Pancreas (tissue), 10 donors: ENCODE results near the gene MACROD2. TPM values are rescaled to one million over a fixed set of nuclear protein-coding genes. Genes with fewer than 3 reads are reported as not detected.

Source experiments
- ATAC-seq, 4 donors: fragments of 200-7000 bp; cut with Tn5 transposase; one replicate each; pipeline versions ENCODE4 v1.8.0 to v1.9.1; 2020; ENCODE audit warnings: mild to moderate bottlenecking in 4 of 4, moderate library complexity in 4 of 4
- DNase-seq, 6 donors: peaks; one replicate each; pipeline ENCODE4 v3.0.0-alpha.2; 2020
- FAIRE-seq: peaks from 2 replicates; lab custom pipeline; 2012; peaks lifted over from hg19 to GRCh38; lab: Jason Lieb, UNC
- H3K27ac ChIP-seq, 4 donors: fragments of 200-600 bp; sonication (generic); 1 replicate in 3 of 4; 2 replicates in 1 of 4; pipeline versions ENCODE4 v1.5.0 to v1.8.0; 2020
- H3K27me3 ChIP-seq, 4 donors: fragments of 200-600 bp; one replicate each; pipeline ENCODE4 v1.8.0; 2021
- H3K36me3 ChIP-seq, 3 donors: fragments of 200-600 bp; sonication (generic) in 1 of 3; one replicate each; pipeline versions ENCODE4 v1.5.0 to v1.8.0; 2020 to 2021
- H3K4me1 ChIP-seq, 3 donors: fragments of 200-600 bp; one replicate each; pipeline ENCODE4 v1.8.0; 2021
- H3K4me3 ChIP-seq, 4 donors: fragments of 200-600 bp; sonication (generic) in 2 of 4; one replicate each; pipeline versions ENCODE4 v1.5.0 to v1.8.0; 2020 to 2021
- H3K9me3 ChIP-seq, 4 donors: fragments of 200-600 bp; one replicate each; pipeline ENCODE4 v1.8.0; 2021
- WGBS, 2 donors: extraction: QIAGEN DNeasy Blood & Tissue Kit; methylation state at CpG; one replicate each; pipeline ENCODE4 v1.1.7; 2013; 5-methylcytosine and 5-hydroxymethylcytosine counted together
- intact Hi-C, 3 donors: fragments of 100-400 bp; cut with DNase I; formaldehyde crosslinking; loops; one replicate each; pipeline versions ENCODE4 v1.11.1 to v1.14.2; 2022
- polyA plus RNA-seq, 2 donors: library from polyadenylated mRNA; stranded (reverse); fragments of 200-250 nt; gene quantifications; one replicate each; pipeline ENCODE4 v1.2.3, GENCODE V29; 2013
- total RNA-seq, 6 donors: library from RNA; stranded (reverse); fragmentation: NEBNext Ultra II Directional in 4 of 6; extraction: Animal tissue kit (Norgen Biotek cat#: 25700) in 4 of 6; gene quantifications; one replicate each; pipeline versions ENCODE4 v1.2.1 to v1.2.4, GENCODE V29; 2021 to 2023
- TF ChIP-seq, protein P1 (sequence below), 4 donors: fragments of 200-600 bp; sonication (generic) in 3 of 4; IDR thresholded peaks; one replicate each; pipeline versions ENCODE4 v1.5.0 to v1.8.0; 2021; ENCODE audit warnings: antibody characterized with exemption in 4 of 4
- donor health status: healthy with polysubstance abuse.
- donor health status: DM: no; HTN: no; CAD: no; lungs with moderate emphysema.
- donor health status: DM: no; HTN: no; CAD: no.
- donor health status: control.
- donor health status: control.
- donor health status: Bipolar disorder and iron deficiency.
- donor health status: DM: yes; HTN: yes; CAD: no.
- donor health status: DM: no; HTN: no; CAD: no.
- donor health status: DM: no; HTN: no; CAD: no.
- donor health status: DM: yes; HTN: yes; CAD: no.

The MACROD2 gene
- total and polyA plus RNA-seq, 8 donors: 1.7 to 4.9 (median 2.7) TPM

GRCh38 chr20:15618912-15619311 is 1623.6 kb downstream of the MACROD2 start:
- intact Hi-C loops: no loop called here
- ATAC-seq: no peak
- no peak for DNase-seq
- no peak overlapping the region for H3K27ac ChIP-seq
- 83 to 89% methylated on average over 5 of the region's 5 CpGs for WGBS, 2 donors
- no peaks in the 10 kb centered on the region for H3K9me3 ChIP-seq
- TF ChIP-seq, protein P1, sequence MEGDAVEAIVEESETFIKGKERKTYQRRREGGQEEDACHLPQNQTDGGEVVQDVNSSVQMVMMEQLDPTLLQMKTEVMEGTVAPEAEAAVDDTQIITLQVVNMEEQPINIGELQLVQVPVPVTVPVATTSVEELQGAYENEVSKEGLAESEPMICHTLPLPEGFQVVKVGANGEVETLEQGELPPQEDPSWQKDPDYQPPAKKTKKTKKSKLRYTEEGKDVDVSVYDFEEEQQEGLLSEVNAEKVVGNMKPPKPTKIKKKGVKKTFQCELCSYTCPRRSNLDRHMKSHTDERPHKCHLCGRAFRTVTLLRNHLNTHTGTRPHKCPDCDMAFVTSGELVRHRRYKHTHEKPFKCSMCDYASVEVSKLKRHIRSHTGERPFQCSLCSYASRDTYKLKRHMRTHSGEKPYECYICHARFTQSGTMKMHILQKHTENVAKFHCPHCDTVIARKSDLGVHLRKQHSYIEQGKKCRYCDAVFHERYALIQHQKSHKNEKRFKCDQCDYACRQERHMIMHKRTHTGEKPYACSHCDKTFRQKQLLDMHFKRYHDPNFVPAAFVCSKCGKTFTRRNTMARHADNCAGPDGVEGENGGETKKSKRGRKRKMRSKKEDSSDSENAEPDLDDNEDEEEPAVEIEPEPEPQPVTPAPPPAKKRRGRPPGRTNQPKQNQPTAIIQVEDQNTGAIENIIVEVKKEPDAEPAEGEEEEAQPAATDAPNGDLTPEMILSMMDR (IDR thresholded peaks at IDR 0.05): no peak
- no peak for FAIRE-seq
- H3K27me3 ChIP-seq: no peaks in the 10 kb centered on the region
- H3K4me3 ChIP-seq: no peak overlapping the region
- H3K36me3 ChIP-seq: no peaks in the 10 kb centered on the region
- peaks cover 0 to under 1% (median 0%) of the 10 kb centered on the region in 3 donors for H3K4me1 ChIP-seq

- Histone ChIP-seq H3K4me3 (no peak overlapping the region), H3K4me1 (no peaks in the 10 kb centered on the region), H3K27ac (no peak overlapping the region), H3K9me3 (no peaks in the 10 kb centered on the region), H3K27me3 (no peaks in the 10 kb centered on the region), H3K36me3 (no peaks in the 10 kb centered on the region)
- TF ChIP-seq, protein P1 (IDR thresholded peaks at IDR 0.05): no peak
- no peak for DNase-seq
- intact Hi-C loops: no loop called here
- no peak for ATAC-seq
- WGBS, 2 donors: 90 to 94% methylated on average over 4 of the region's 4 CpGs
- FAIRE-seq: no peak
These were observed 1624.0 kb downstream of the MACROD2 start for GRCh38 chr20:15619341-15619740.

DNA sequence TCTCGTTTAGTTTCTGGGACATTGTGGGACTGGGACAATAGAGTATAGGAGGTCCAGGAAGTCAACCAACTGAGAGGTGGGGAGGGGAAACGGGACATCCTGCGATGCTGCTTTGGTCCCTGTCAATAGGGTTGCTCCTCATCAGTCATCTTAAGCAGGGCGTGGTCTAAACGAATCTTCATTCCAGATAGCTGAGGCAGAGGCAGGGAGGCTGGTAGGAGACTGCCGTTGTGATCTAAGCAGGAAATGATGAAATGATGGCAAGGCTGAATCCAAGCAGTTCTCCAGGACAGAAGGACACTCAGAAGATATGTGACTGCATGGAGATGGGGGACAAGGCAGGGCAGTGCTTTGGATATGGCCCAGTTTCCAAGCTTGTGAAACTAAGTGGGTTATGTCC is 1624.5 kb downstream of the MACROD2 start:
- TF ChIP-seq, protein P1 (IDR thresholded peaks at IDR 0.05): no peak
- Histone ChIP-seq H3K4me3 (no peak overlapping the region), H3K27me3 (no peaks in the 10 kb centered on the region), H3K36me3 (no peaks in the 10 kb centered on the region), H3K27ac (no peak overlapping the region), H3K4me1 (no peaks in the 10 kb centered on the region), H3K9me3 (no peaks in the 10 kb centered on the region)
- intact Hi-C loops: no loop called here
- 70 to 80% methylated on average over 6 of the region's 6 CpGs for WGBS, 2 donors
- DNase-seq (no peak), ATAC-seq (no peak), FAIRE-seq (no peak)

- TF ChIP-seq, protein P1 (IDR thresholded peaks at IDR 0.05): no peak
- DNase-seq (no peak), ATAC-seq (no peak), FAIRE-seq (no peak)
- H3K9me3 ChIP-seq: no peaks in the 10 kb centered on the region
- no peaks in the 10 kb centered on the region for H3K27me3 ChIP-seq
- H3K36me3 ChIP-seq: no peaks in the 10 kb centered on the region
- intact Hi-C loops: no loop called here
- H3K4me3 ChIP-seq: no peak overlapping the region
- no peak overlapping the region for H3K27ac ChIP-seq
- no peaks in the 10 kb centered on the region for H3K4me1 ChIP-seq
- WGBS, 2 donors: 81 to 89% methylated on average over 6 of the region's 6 CpGs
These were observed 1627.1 kb downstream of the MACROD2 start for GRCh38 chr20:15622368-15622767.

- Histone ChIP-seq H3K9me3 (no peaks in the 10 kb centered on the region), H3K27ac (no peak overlapping the region), H3K27me3 (no peaks in the 10 kb centered on the region), H3K4me1 (no peaks in the 10 kb centered on the region), H3K36me3 (no peaks in the 10 kb centered on the region), H3K4me3 (no peak overlapping the region)
- TF ChIP-seq, protein P1 (IDR thresholded peaks at IDR 0.05): no peak
- WGBS, 2 donors: 86 to 88% methylated on average over 2 of the region's 2 CpGs
- FAIRE-seq: no peak
- no peak for DNase-seq
- no peak for ATAC-seq
- intact Hi-C loops: no loop called here
These were observed 1627.9 kb downstream of the MACROD2 start for GRCh38 chr20:15623215-15623614.
